Left ventricle myocardium inferior (tissue), 1 donor: ENCODE results near the gene PACSIN2. TPM values are rescaled to one million over a fixed set of nuclear protein-coding genes. Genes with fewer than 3 reads are reported as not detected.
"Not testable (repeated sequence)": the region's sequence is repeated elsewhere in the genome, so short reads cannot be mapped to it uniquely, and the experiment has no call there.

Experiments used
- DNase-seq: peaks from one replicate; pipeline ENCODE4 v3.0.0-alpha.2; 2020
- H3K27ac ChIP-seq: fragments of 200-600 bp; replicated peaks from 2 replicates; pipeline ENCODE4 v1.8.0; 2021
- H3K27me3 ChIP-seq: fragments of 200-600 bp; 2 replicates; pipeline ENCODE4 v1.8.0; 2021; ENCODE audit warnings: low read depth
- H3K36me3 ChIP-seq: fragments of 200-600 bp; 2 replicates; pipeline ENCODE4 v1.8.0; 2021
- H3K4me1 ChIP-seq: fragments of 200-600 bp; 2 replicates; pipeline ENCODE4 v1.8.0; 2021
- H3K4me3 ChIP-seq: fragments of 200-600 bp; 2 replicates; pipeline ENCODE4 v1.8.0; 2021; ENCODE audit warnings: mild to moderate bottlenecking, moderate library complexity
- H3K9me3 ChIP-seq: fragments of 200-600 bp; replicated peaks from 2 replicates; pipeline ENCODE4 v1.8.0; 2021
- CTCF ChIP-seq: fragments of 200-600 bp; IDR thresholded peaks from 2 replicates; pipeline ENCODE4 v1.8.0; 2021; ENCODE audit warnings: antibody characterized with exemption, mild to moderate bottlenecking, borderline replicate concordance
- intact Hi-C: fragments of 100-400 bp; cut with micrococcal nuclease; formaldehyde crosslinking; loops from one replicate; pipeline ENCODE4 v1.11.0; 2022
- total RNA-seq: library from RNA; stranded (reverse); fragmentation: NEBNext Ultra II Directional; extraction: Animal tissue kit (Norgen Biotek cat#: 25700); gene quantifications from one replicate; pipeline ENCODE4 v1.2.1, GENCODE V29; 2021
- donor health status: DM: no; HTN: yes; CAD: no; lungs with severe emphysema.

The PACSIN2 gene
- total RNA-seq, 1 donor from 2014 or later, result 64.8 TPM

GRCh38 chr22:42962295-42963230 lies 52.4 kb downstream of the PACSIN2 start:
- H3K9me3 ChIP-seq, result no peaks in the 10 kb centered on the region
- no peak for DNase-seq
- H3K27me3 ChIP-seq, result no peaks in the 10 kb centered on the region
- intact Hi-C loops, result no loop called here
- H3K36me3 ChIP-seq, result no peaks in the 10 kb centered on the region
- H3K4me3 ChIP-seq, result no peak overlapping the region
- no peak for TF ChIP-seq CTCF
- H3K4me1 ChIP-seq, result peaks cover 78% of the 10 kb centered on the region
- H3K27ac ChIP-seq, result peak overlapping the region; percentile 67

- no peak overlapping the region for H3K4me3 ChIP-seq
- intact Hi-C loops, result no loop called here
- no peaks in the 10 kb centered on the region for H3K9me3 ChIP-seq
- H3K4me1 ChIP-seq, result peaks cover 81% of the 10 kb centered on the region
- no peaks in the 10 kb centered on the region for H3K27me3 ChIP-seq
- peak overlapping the region; percentile 67 for H3K27ac ChIP-seq
- H3K36me3 ChIP-seq, result no peaks in the 10 kb centered on the region
- TF ChIP-seq CTCF, result no peak
- no peak for DNase-seq
These were observed 53.1 kb downstream of the PACSIN2 start for GRCh38 chr22:42961810-42962209.

GRCh38 chr22:42961400-42961690 lies 53.6 kb downstream of the PACSIN2 start:
- Histone ChIP-seq H3K27ac (peak overlapping the region; percentile 67), H3K4me1 (peaks cover 81% of the 10 kb centered on the region)
- H3K9me3 ChIP-seq, DNase-seq, H3K27me3 ChIP-seq, intact Hi-C loops, H3K36me3 ChIP-seq, H3K4me3 ChIP-seq: not testable (repeated sequence)

- Histone ChIP-seq H3K4me3 (peak overlapping the region; percentile 63), H3K36me3 (no peaks in the 10 kb centered on the region), H3K9me3 (no peaks in the 10 kb centered on the region), H3K27me3 (no peaks in the 10 kb centered on the region), H3K27ac (peak overlapping the region; percentile 82), H3K4me1 (peaks cover 79% of the 10 kb centered on the region)
- intact Hi-C loops, result no loop called here
- DNase-seq, result no peak
- no peak for TF ChIP-seq CTCF
These were observed 54.2 kb downstream of the PACSIN2 start for GRCh38 chr22:42960531-42961399.

- Histone ChIP-seq H3K36me3 (no peaks in the 10 kb centered on the region), H3K9me3 (no peaks in the 10 kb centered on the region), H3K27ac (peak overlapping the region; percentile 82), H3K4me1 (peaks cover 85% of the 10 kb centered on the region), H3K4me3 (peak overlapping the region; percentile 63), H3K27me3 (no peaks in the 10 kb centered on the region)
- peak; percentile 55 for DNase-seq
- intact Hi-C loops, result no loop called here
- no peak for TF ChIP-seq CTCF
These were observed 55.1 kb downstream of the PACSIN2 start for GRCh38 chr22:42959576-42960509.
